Measurements from ENCODE around the gene GNAQ.

The GNAQ gene

DNA sequence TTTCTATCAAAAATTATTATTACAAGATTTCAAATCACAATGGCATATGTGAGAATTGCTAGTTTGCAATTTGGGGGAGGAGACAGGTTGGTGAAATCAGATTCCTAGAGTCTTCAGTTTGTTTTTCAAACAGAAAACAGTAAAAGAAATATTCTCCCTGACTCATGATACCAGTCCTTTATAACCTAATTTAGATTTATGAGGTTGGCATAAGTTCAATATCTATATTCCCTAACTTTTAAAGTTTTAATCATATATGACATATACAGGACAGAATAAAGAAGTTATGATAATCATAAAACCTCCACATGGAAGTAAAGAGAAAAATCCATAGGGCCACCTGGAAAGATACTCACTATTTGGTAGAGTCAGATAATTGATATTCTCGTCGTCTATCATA is 216.4 kb downstream of the GNAQ start:
- DNase-seq (ENCODE audit: low spot score) = no peak

DNA sequence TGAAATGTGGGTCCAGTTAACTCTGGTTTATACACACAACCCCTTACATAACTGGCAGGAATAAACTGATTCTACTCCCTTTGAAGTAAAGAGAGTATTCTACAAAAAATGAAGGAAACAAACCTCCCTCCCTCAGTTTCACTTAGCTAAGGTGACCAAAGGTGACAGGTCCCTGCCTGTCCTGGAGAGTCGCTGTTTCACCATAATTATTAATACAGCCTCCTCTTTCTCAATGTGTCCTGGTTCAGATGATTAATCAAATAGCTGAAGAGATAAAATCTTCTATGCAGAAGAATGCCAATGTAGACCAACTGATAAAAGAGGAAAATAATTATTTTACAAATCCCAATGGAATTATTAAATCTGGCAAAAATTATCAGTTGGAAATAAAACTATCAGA is 219.8 kb downstream of the GNAQ start:
- DNase-seq (ENCODE audit: low spot score) = no peak

DNA sequence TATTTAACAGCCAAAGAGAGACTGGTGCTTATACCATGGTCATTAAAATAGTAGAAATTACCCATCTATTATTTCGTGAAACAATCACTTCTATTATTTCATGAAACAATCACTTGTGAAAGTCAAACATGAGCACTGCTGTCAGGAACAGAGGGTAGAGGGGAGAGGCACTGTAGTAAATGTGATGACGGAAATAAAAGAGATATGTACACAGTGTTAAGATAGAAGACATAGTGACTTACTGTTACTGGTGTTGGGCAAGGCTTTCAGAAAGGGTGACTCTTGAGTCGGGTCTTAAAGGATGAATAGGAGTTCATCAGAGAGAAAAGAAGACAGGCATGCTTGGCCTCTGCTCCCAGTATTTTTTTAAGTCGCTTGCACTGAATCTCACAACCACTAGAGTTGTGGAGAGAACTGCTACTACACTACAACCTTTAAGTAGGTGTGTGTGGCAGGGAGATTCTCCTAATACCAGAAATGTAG is 220.9 kb downstream of the GNAQ start:
- DNase-seq (ENCODE audit: low spot score) = no peak

DNA sequence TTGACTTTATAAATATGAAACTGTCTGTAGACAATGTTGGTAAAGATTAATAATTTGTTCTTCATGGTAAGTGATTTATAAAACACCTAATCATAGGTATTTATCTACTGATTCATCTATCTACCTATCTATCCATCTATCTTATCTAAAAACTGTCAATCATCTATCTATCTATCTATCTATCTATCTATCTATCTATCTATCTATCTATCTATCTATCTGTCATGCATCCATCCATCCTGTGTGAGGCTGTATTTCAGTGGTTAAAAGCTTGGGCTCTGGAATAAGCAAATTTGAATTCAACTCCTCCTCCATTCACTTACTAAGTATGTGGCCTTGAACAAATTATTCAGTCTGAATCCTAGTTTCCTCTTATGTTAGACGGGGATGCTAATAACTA is 221.6 kb downstream of the GNAQ start:
- no peak for DNase-seq (ENCODE audit: low spot score)

DNA sequence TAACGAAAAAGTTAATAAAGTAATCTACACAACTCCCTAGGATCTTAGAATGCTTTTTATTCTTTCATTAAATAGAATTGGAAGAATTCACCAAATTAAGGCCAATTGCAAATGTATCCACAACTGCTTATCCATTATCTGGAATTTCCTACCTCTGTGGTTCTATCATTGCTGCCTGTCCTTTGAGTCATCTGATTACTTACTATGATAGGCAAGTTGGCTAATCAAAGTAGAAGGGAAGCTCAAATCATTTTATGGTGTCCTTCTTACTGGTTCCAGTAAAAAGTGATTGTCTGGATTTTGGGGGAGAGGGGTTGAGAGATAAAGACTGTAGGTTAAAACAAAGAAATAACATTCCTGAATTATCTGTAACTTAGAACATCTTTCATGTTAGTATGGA is 222.1 kb downstream of the GNAQ start:
- DNase-seq (ENCODE audit: low spot score) = no peak

DNA sequence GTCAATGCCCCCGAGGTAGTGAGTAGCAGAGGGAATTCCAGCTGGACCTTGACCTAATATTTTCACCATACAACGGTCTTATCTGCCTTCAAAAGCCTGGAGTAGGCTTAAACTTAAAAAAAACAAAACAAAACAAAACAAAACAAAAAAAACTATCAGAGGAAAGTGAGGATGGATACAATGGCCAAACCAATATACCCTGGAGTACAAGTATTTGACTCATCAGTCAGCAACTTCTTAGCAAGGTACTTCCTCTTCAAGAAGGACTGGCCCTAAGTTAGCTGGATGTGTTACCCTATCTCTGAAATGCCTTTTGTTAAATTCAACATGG is 222.9 kb downstream of the GNAQ start:
- DNase-seq (ENCODE audit: low spot score) = no peak

DNA sequence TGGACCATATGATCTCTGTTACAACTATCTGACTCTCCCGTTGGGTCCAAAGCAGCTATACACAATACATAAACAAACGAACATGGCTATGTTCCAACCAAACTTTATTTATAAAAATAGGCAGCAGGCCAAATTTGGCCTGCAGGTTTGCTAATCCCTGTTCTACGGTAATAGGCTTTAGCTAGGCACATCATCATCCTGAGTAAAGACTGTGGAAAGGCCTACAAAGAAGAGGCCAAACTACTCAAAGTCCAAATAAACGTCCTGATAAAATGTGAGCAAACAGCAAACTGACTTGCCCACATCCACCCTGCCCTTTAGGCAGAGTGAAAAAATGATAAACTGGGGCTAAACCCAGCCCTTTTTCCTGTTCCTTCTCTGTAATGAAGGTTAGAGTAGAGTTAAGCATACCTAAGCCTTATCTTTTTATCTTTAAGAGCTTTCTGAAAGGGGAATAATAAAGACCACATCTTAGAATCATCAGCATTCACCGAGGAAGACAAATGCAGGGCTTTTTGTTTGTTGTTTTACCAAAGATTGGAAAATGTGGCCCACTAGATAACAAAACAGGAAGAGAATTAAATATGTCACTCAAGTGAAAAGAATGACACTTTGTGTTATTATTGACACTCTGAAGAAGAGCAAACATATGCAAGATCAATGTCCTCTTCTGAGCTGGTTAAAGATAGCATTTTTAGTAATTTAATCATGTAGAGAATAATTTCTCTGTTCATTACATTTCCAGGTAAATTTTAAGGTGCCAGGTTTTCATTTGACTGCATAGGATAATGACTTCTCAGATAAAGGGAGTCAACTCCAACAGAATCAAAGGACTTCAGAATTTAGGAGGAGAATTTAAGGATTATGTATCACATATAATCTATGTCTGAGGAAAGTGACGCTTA is 223.5 kb downstream of the GNAQ start:
- DNase-seq (ENCODE audit: low spot score) = no peak

DNA sequence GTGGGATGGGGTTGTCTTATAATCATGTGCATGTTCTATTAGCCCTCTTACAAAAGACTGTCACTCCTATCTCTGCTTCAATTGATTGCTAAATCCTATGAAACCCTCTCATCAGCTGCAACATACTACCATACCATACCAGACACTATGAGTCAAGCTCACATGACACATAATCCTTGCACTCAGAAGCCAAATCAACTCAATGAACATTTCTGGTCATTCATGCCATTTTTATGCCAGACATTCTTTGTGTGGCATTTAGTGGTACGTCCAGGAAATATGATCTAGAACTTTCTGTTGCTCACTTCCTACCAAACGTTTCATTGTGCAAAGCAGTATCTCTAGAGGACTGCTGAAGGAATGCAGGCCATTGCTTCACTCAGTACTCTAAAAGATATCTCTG is 224.3 kb downstream of the GNAQ start:
- DNase-seq (ENCODE audit: low spot score) = no peak

DNA sequence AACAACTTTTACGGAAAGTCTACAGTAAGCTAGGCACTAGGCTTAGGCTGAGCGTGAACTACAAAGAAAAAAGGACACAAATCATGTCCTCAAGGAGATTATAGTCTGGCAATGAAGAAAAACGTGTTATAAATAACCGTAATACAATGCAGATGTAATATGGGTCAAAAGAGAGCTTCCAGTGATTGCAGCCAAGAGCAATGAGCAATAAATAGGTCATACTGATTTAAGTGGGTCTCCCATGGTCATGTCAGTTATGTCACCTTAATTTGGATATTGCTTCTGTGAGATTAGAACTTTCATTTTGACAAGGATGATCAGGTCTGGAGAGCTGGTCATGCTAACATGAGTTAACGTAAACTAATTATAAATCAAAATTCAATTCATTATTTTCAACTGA is 224.9 kb downstream of the GNAQ start:
- DNase-seq (ENCODE audit: low spot score) = no peak

DNA sequence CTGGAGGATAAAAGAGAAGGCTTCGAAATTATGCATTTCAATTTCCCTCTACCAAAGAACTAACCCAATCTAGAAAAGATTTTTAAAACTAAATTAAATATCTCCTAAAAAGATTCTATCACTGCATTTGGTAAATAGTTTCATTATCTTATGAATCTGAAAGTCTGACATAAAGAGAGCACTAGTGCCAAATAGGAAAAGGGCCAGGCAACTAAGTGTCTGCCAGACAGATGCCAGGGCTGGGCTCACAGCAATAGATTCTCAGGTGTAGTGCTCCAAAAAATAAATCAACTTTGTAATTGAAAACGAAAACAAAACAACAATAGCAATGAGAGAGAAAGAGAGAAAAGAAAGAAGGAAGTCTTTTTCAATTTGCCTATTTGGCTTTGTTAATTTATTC is 225.8 kb downstream of the GNAQ start:
- DNase-seq (ENCODE audit: low spot score) = no peak

DNA sequence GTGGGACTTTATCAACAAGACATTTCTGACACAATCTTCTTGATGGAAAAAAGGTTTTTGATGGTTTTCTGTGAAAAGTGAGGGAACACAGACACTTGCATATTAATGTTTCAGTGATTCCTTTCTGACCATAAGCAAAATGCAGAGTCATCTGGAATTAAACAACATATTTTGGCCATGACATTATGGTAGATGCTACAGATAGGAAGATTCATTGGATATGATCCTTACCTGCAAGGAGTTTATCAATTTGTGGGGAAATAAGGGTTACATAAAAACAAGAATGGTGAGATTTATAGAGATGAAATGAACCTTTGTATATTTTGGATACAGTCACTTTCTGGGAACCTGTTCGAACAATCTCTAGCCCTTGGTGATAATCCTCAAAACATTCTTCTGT is 228.2 kb downstream of the GNAQ start:
- DNase-seq (ENCODE audit: low spot score) = no peak

DNA sequence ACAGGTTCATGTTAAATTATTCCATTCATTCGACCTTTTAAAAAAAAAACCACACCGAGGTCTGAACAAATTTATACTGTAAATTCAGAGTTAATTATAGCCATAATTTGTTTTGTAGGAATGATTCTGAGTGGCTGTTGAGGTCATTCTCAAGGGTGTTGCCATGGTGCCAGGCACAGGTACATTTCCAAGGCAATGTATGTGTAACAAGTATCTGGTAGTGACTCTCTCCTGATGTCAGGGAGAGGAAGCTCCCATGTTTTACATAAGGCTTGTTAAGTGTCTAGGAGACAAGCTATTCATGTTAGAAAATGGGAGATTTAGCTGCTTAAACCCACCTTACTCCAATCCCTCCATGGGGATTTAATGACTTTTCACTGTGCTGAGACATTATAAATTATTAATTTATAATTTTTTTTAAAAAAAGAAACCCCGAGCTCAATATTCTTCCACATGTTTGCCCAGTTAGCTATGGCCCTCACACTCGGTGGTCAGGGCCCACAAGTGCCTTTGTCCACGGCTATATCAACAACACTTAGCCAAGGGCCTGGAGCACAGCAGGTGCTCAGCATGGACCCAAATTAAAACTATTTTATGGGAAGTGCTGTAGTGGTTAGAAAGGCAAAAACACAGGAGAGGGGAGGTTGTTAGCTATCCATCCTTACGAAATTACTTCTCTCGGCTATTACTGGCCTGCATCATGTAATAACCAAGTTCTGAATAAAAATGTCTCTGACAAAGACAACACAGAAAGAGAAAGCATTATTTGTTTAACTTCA is 228.9 kb downstream of the GNAQ start:
- no peak for DNase-seq (ENCODE audit: low spot score)

DNA sequence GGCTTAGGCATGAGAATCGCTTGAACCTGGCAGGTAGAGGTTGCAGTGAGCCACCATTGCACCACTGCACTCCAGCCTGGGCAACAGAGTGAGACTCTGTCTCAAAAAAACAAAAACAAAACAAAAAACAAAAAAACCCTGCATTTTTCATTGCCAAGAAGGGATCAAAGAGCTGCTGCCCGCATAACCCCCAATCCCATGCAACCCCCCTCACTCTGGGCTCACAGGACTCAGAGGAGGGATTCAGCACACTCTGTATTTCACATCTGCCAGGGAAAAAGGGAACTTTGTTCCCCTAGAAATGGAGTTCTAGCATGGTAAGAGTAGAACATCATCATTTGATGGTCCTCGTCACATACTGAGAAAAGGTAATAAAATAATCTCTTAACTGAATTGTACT is 229.5 kb downstream of the GNAQ start:
- DNase-seq (ENCODE audit: low spot score) = no peak

DNA sequence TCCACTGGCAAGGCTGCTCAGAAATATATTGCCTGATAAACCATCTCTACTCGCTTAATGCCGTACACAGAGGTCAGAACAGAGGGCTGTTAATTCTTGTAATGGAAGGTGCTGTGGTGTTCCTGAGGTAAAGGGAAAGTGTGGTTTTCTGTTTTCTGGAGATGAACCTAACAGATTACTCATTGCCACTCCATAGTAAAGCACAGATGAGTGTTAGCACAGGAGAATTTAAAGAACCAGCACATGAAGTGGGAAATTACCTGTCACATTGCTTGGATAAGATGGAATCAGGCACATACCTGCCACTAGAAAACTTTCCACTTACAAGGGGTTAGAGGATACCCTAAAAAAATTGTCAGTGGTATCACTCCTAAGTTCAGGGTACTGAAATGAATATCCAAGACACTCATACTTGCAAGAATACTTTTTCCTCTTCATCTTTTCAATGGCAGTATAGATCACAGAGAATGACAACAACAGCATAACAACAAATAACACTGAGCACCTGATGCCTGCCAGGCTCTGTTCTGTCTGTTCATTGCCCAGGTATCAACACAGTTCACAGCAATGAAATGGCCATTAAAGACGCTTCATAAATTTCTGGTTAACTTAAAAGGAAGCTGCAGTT is 230.6 kb downstream of the GNAQ start:
- no peak for DNase-seq (ENCODE audit: low spot score)

DNA sequence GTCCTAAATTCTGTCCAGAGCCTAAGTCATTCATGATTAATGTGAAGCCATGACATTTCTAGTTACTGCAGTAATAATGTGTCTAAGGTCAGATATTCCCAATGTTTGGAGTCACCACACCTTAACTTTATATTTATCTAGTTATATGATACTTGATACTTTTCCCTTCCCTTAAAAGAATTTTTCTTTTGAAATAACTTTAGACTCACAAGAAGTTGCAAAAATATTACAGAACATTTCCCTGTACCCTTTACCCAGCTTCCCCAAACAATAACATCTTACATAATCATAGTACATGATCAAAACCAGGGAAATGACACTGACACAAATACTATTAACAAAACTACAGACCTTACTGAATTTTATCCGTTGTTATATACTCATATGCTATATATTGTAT is 233.5 kb downstream of the GNAQ start:
- DNase-seq (ENCODE audit: low spot score) = no peak

DNA sequence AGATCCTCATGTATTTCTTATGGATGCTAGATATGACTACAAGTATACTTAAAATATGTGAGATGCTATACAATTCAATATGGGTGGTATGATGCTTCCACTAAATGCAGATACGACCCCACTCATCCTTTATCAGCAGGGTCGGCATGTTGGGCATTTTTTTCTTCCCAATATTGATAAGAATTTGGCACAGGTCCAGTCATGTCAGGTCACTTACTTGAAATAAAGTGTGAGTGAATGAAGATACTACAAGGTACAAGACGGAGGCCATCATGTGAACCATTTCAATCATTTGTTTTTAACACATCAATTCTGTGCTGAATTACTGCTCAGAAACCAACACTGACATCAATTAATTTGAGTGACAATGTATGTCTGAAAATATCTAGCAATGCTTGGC is 236.6 kb downstream of the GNAQ start:
- DNase-seq (ENCODE audit: low spot score) = no peak

DNA sequence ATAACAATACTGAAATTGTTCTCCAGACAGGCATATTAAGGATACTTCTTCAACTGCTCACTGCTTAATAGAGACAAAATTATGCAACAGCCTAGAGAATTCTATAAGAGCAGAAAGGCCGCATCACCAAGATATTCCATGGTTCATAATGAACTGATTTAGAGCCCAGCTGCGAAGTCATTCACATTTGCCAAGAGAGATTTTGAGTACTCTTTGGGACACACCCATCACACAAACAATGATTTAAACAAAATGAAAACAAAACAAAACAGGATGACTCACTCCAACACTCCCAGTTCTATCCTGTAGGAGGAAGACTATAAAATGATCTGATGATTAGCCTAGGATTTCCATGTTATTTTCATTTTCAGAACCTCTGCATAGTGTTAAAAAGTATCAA is 237.8 kb downstream of the GNAQ start:
- DNase-seq (ENCODE audit: low spot score) = no peak

DNA sequence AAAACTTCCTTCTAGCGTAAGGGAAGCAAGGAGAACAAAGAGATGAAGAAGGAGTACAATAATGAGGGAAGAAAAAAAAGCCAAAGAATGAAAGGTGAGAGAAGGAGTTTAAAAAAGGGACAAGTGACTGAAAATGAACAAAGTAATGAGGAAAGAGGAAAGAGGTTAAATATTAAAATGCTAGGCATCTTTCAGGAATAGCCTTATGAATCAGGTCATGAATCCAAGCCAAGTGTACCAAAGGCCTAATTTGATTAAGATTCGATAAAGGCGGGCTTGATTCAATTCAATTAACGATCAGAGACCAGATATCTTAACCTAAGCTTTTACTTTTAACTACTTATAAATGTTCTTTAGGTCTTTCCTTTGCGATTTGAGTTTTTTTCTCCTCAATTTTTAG is 241.7 kb downstream of the GNAQ start:
- no peak for DNase-seq (ENCODE audit: low spot score)

DNA sequence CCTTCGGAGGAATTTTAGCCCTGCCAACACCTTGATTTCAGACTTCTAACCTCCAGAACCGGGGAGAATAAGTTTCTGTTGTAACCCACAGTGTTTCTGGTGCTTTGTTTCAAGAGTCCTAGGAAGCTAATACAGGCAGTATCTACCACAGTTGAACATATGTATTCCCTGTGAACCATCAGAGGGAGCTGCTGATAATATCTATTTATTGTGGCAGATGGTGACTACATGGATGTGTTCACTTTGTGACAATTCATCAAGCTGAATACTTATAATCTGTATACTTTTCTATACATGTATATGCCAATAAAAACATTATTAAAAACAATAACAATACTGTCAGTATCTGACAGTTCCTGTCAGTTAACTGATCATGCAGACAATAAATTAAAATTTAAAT is 246.3 kb downstream of the GNAQ start:
- DNase-seq (ENCODE audit: low spot score) = no peak

DNA sequence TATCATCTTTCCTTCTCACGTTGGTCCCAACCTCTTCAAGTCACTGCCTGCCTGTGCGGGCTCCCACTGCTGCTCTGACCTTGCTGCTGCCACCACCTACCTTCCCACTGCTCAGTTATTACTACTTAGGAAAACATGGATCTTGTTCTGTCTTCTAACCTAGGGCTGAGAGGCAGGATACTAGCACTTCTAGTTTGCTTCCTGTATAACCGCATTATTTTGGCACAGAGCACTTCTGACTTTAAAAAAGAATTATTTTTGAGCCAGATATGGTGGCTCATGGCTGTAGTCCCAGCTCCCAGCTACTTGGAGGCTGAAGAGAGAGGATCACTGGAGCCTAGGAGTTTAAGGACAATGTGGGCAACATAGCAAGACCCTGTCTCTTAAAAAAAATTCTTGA is 248.1 kb downstream of the GNAQ start:
- no peak for DNase-seq (ENCODE audit: low spot score)

DNA sequence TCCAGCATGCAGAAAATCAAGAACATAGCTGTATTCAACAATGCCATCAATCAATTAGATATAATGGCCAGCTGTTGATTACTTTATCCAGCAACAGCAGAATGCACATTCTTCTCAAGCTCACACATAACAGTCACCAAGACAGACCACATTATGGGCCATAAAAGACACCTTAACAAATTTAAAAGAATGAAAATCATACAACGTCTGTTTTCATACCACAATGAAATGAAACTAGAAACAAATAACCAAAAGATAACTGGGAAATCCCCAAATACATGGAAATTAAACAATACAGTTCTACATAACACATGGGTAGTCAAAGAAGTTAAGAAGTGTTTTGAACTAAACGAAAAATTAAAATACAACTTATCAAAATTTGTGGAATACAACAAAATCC is 252.6 kb downstream of the GNAQ start:
- DNase-seq (ENCODE audit: low spot score) = no peak

DNA sequence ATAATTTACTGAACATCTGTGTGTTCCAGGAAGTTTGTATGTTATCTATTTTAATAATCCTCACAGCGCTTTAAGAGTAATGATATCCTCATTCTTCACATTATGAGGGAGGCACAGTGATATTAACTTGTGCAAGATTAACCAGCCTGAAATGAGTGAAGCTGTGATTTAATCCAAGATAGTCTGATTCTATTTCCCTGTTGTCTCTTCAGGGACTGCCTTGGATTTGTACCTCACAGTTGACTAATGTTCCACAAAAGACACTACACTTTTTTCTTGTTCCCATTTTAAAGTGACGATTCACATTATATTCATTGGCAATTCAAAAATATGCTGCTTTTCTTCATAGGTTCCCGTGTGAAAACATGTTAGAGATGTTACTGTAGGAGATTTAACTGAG is 258.2 kb downstream of the GNAQ start:
- no peak for DNase-seq (ENCODE audit: low spot score)

DNA sequence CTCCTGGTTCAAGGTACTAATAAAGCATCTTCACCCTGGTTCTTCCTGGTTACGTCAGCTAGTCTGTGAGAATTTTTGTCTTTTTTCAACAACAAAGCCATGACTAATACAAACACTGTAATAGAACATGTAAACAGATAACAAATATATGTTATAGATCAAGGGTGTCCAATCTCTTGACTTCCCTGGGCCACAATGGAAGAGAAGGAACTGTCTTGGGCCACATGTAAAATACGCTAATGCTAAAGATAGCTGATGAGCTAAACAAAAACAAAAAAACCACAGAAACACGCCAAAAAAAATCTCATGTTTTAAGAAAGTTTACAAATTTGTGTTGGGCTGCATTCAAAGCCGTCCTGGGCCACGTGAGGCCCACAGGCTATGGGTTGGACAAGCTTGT is 259.0 kb downstream of the GNAQ start:
- no peak for DNase-seq (ENCODE audit: low spot score)

Data from CD4-positive, alpha-beta T cell treated with Interleukin-6 at 100 ng/mL for 8 hours (primary cell).